K562 (cell line): ENCODE results near the gene COMMD10. TPM values are rescaled to one million over a fixed set of nuclear protein-coding genes. Genes with fewer than 3 reads are reported as not detected.

Experiments used
- ARID3A ChIP-seq: IDR thresholded peaks from 2 replicates; pipeline ENCODE4 v1.6.1; 2012; ENCODE audit warnings: low read depth, low read length, improper control_type of control experiment, borderline replicate concordance
- BRF1 ChIP-seq: IDR thresholded peaks from 3 replicates; pipeline ENCODE4 v1.6.1; 2011; ENCODE audit warnings: borderline replicate concordance, mild to moderate bottlenecking; ENCODE audit not compliant: insufficient read length; ENCODE audit errors: extremely low read depth
- CREM ChIP-seq: IDR thresholded peaks from 2 replicates; pipeline ENCODE4 v1.6.1; 2014; ENCODE audit warnings: antibody characterized with exemption, low read depth
- FOS ChIP-seq: IDR thresholded peaks from 3 replicates; pipeline ENCODE4 v1.6.1; 2011; ENCODE audit not compliant: insufficient read length; ENCODE audit errors: extremely low read depth
- GABPA ChIP-seq: fragments of 200-800 bp; sonication (Bioruptor generic); conservative IDR thresholded peaks from 2 replicates; pipeline ENCODE4 v1.6.1; 2016; ENCODE audit warnings: low read depth, missing genetic modification characterization, missing compliant biosample characterization
- GTF2E2 ChIP-seq: fragments of 200-800 bp; sonication (Bioruptor generic); IDR thresholded peaks from 2 replicates; pipeline ENCODE4 v1.6.1; 2016; ENCODE audit warnings: missing genetic modification characterization, missing compliant biosample characterization
- GTF2F1 ChIP-seq: IDR thresholded peaks from 2 replicates; pipeline ENCODE4 v1.6.1; 2011; ENCODE audit warnings: low read depth, low read length, improper control_type of control experiment
- HDAC6 ChIP-seq: IDR thresholded peaks from 2 replicates; pipeline ENCODE4 v1.6.1; 2012; ENCODE audit warnings: low read depth, mild to moderate bottlenecking, control low read depth, inconsistent platforms, low read length, moderate library complexity
- HLTF ChIP-seq: fragments of 450-650 bp; IDR thresholded peaks from 2 replicates; pipeline ENCODE4 v1.6.1; 2016
- HMG20B ChIP-seq: fragments of 250-450 bp; sonication (Bioruptor Pico); IDR thresholded peaks from 2 replicates; pipeline ENCODE4 v1.5.0; 2021; ENCODE audit warnings: mild to moderate bottlenecking
- IRF1 ChIP-seq: sonication (generic); formaldehyde crosslinking; IDR thresholded peaks from 2 replicates; pipeline ENCODE4 v1.8.0; 2022; ENCODE audit warnings: missing genetic modification reagents, mild to moderate bottlenecking, borderline replicate concordance
- KDM1A ChIP-seq, 2 experiments: fragments of 450-650 bp; IDR thresholded peaks; 2 replicates each; pipeline ENCODE4 v1.6.1; 2016; ENCODE audit warnings: mild to moderate bottlenecking in 2 of 2
- LARP7 ChIP-seq: fragments of 450-650 bp; IDR thresholded peaks from 2 replicates; pipeline ENCODE4 v1.6.1; 2016
- MYC ChIP-seq, 2 experiments: fragments of 250-450 bp in 1 of 2; sonication (Bioruptor Pico) in 1 of 2; IDR thresholded peaks; 2 replicates each; pipeline versions ENCODE4 v1.5.1 to v1.6.1; 2012 to 2021; ENCODE audit warnings: low read depth in 2 of 2, borderline replicate concordance in 1 of 2, improper control_type of control experiment in 1 of 2, low read length in 1 of 2, mild to moderate bottlenecking in 1 of 2, moderate library complexity in 1 of 2
- NELFE ChIP-seq: IDR thresholded peaks from 2 replicates; pipeline ENCODE4 v1.6.1; 2011; ENCODE audit warnings: mild to moderate bottlenecking; ENCODE audit not compliant: insufficient read depth, insufficient read length
- NFYB ChIP-seq: IDR thresholded peaks from 2 replicates; pipeline ENCODE4 v1.6.1; 2011; ENCODE audit warnings: mild to moderate bottlenecking, moderate library complexity; ENCODE audit not compliant: insufficient read length; ENCODE audit errors: extremely low read depth
- PRMT5 ChIP-seq: sonication (generic); formaldehyde crosslinking; IDR thresholded peaks from 2 replicates; pipeline ENCODE4 v1.5.0; 2020; ENCODE audit warnings: missing genetic modification reagents
- RBM34 ChIP-seq: fragments of 200-400 bp; formaldehyde crosslinking; IDR thresholded peaks from 2 replicates; pipeline ENCODE4 v1.6.1; 2018; ENCODE audit warnings: low read length, borderline replicate concordance; ENCODE audit not compliant: insufficient read depth
- SNIP1 ChIP-seq: fragments of 450-650 bp; IDR thresholded peaks from 2 replicates; pipeline ENCODE4 v1.7.1; 2017; ENCODE audit warnings: low read depth, mild to moderate bottlenecking
- SPI1 ChIP-seq: IDR thresholded peaks from 2 replicates; pipeline ENCODE4 v1.6.1; 2011; ENCODE audit warnings: low read depth, low read length, control low read depth, borderline replicate concordance
- SRSF1 ChIP-seq: fragments of 200-400 bp; formaldehyde crosslinking; IDR thresholded peaks from 2 replicates; pipeline ENCODE4 v1.6.1; 2017; ENCODE audit warnings: mild to moderate bottlenecking, low read depth, low read length, moderate library complexity
- STAT5B ChIP-seq: fragments of 250-450 bp; sonication (Bioruptor Pico); IDR thresholded peaks from 2 replicates; pipeline ENCODE4 v1.8.0; 2021; ENCODE audit warnings: mild to moderate bottlenecking, inconsistent platforms
- XRCC3 ChIP-seq: fragments of 450-650 bp; IDR thresholded peaks from 2 replicates; pipeline ENCODE4 v1.6.1; 2017; ENCODE audit warnings: mild to moderate bottlenecking, moderate library complexity
- ZNF165 ChIP-seq: fragments of 250-450 bp; sonication (Bioruptor Pico); IDR thresholded peaks from 2 replicates; pipeline ENCODE4 v1.4.0; 2020; ENCODE audit warnings: borderline replicate concordance
- ZNF311 ChIP-seq: fragments of 250-450 bp; sonication (Bioruptor Pico); IDR thresholded peaks from 2 replicates; pipeline ENCODE4 v1.4.0; 2020; ENCODE audit warnings: mild to moderate bottlenecking, moderate library complexity
- ZNF586 ChIP-seq: fragments of 450-650 bp; formaldehyde crosslinking; conservative IDR thresholded peaks from 2 replicates; pipeline ENCODE4 v1.4.0; 2020; ENCODE audit warnings: mild to moderate bottlenecking, moderate library complexity
- ZNF696 ChIP-seq: fragments of 250-450 bp; sonication (Bioruptor Pico); conservative IDR thresholded peaks from 2 replicates; pipeline ENCODE4 v1.4.0; 2020; ENCODE audit warnings: mild to moderate bottlenecking, moderate library complexity
- ZNF76 ChIP-seq: fragments of 250-450 bp; sonication (Bioruptor Pico); IDR thresholded peaks from 2 replicates; pipeline ENCODE4 v1.4.0; 2020; ENCODE audit warnings: mild to moderate bottlenecking, moderate library complexity, borderline replicate concordance
- polyA plus RNA-seq, 8 experiments: library from polyadenylated mRNA; depleted of rRNA in 4 of 8; stranded (reverse) in 5 of 8; unstranded in 3 of 8; fragments of >200 nt; fragmentation: Nextera tagmentation in 2 of 8; fragmentation: Illumina TruSeq in 1 of 8; extraction: Ambion mirVana in 2 of 8; extraction: Trizol in 1 of 8; gene quantifications; 2 replicates each; pipeline versions ENCODE4 v1.2.1 to v1.2.3, GENCODE V29; 2011 to 2014; ENCODE audit warnings: inconsistent platforms in 1 of 8, missing spikeins in 1 of 8
- total RNA-seq, 7 experiments: library from RNA; depleted of rRNA in 6 of 7; stranded (reverse); fragments of >200 nt in 6 of 7; fragmentation: Illumina TruSeq in 2 of 7; extraction: Trizol in 2 of 7; gene quantifications; 2 replicates each; pipeline versions ENCODE4 v1.2.1 to v1.2.3, GENCODE V29; 2011 to 2021; ENCODE audit warnings: low replicate concordance in 1 of 7

COMMD10 gene
- total and polyA plus RNA-seq, 9 of the 15 experiments (the other 6 are each of a cell fraction or from before 2014, with no cell fraction given) = 17.9 to 101 (median 28.0) TPM

GRCh38 chr5:116084871-116085715 is at the start of gene COMMD10 (continued):
- no peak for TF ChIP-seq ZNF586
- TF ChIP-seq ZNF696 (CRISPR knock-in tag) = no peak
- no peak for TF ChIP-seq SRSF1
- TF ChIP-seq HMG20B = no peak
- TF ChIP-seq LARP7 = no peak
- peak; percentile 78 for TF ChIP-seq GTF2E2 (tag)
- TF ChIP-seq ZNF311 (CRISPR knock-in tag) = no peak
- TF ChIP-seq NELFE = no peak
- TF ChIP-seq IRF1 = no peak
- TF ChIP-seq RBM34 = no peak
- TF ChIP-seq MYC (IDR thresholded peaks at IDR 0.05; ENCODE audit: low read depth, low read length) = peak; percentile 87
- peak; percentile 60; the same call in 1 of the 2 replicates for TF ChIP-seq MYC (CRISPR knock-in tag; IDR thresholded peaks at IDR 0.05; ENCODE audit: borderline replicate concordance, low read depth)
- TF ChIP-seq BRF1 = no peak
- no peak for TF ChIP-seq GTF2F1
- no peak for TF ChIP-seq FOS
- TF ChIP-seq ZNF76 (CRISPR knock-in tag) = no peak
- TF ChIP-seq ARID3A = no peak
- no peak for TF ChIP-seq NFYB
- TF ChIP-seq STAT5B (CRISPR knock-in tag) = no peak
- peak; percentile 73 for TF ChIP-seq CREM
- TF ChIP-seq PRMT5 (CRISPR knock-in tag) = no peak
- TF ChIP-seq GABPA (tag) = peak; percentile 89
- no peak for TF ChIP-seq HLTF
- no peak for TF ChIP-seq ZNF165 (CRISPR knock-in tag)
- TF ChIP-seq XRCC3 = no peak
- no peak for TF ChIP-seq HDAC6
- no peak for TF ChIP-seq SNIP1
- TF ChIP-seq KDM1A (IDR thresholded peaks at IDR 0.05) = no peak
- no peak for TF ChIP-seq SPI1
